ENCODE data around the gene THG1L. TPM values are rescaled to one million over a fixed set of nuclear protein-coding genes. Genes with fewer than 3 reads are reported as not detected.

Gene THG1L
- total and polyA plus RNA-seq, 2 of the 4 experiments (the other 2 are of a cell fraction), result 15.2 to 20.4 TPM

DNA sequence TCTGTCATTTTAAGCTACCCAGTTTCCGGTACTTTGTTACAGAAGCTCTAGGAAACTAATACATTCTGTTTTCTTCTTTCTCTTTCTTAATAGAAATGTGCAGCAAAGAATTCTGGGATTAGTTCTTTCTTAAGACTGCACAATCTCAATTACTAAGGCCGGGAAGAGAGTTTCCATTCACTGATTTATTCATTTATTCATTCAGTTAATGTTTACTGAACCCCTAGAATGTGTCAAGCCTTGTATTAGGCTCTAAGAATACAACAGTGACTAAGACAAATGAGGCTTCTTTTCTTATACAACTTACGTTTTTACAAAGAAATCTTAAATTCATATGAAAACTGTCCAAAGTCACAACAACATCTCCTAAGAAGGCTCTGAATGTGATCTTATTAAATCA, 27.5 kb upstream of the THG1L start:
- TF ChIP-seq MAZ (IDR thresholded peaks at IDR 0.05; ENCODE audit: borderline replicate concordance, low read depth, low read length) (no peak), BHLHE40 (IDR thresholded peaks at IDR 0.05; ENCODE audit: low read depth, low read length) (no peak), SMC3 (IDR thresholded peaks at IDR 0.05; ENCODE audit: low read depth, low read length) (no peak), CEBPB (IDR thresholded peaks at IDR 0.05; ENCODE audit: low read depth, low read length) (no peak), RFX5 (IDR thresholded peaks at IDR 0.05; ENCODE audit: low read depth, low read length) (no peak), MAFK (IDR thresholded peaks at IDR 0.05; ENCODE audit: low read depth, low read length) (no peak), CHD1 (IDR thresholded peaks at IDR 0.05; ENCODE audit: low read depth, low read length) (no peak)
- TF ChIP-seq, protein P1, sequence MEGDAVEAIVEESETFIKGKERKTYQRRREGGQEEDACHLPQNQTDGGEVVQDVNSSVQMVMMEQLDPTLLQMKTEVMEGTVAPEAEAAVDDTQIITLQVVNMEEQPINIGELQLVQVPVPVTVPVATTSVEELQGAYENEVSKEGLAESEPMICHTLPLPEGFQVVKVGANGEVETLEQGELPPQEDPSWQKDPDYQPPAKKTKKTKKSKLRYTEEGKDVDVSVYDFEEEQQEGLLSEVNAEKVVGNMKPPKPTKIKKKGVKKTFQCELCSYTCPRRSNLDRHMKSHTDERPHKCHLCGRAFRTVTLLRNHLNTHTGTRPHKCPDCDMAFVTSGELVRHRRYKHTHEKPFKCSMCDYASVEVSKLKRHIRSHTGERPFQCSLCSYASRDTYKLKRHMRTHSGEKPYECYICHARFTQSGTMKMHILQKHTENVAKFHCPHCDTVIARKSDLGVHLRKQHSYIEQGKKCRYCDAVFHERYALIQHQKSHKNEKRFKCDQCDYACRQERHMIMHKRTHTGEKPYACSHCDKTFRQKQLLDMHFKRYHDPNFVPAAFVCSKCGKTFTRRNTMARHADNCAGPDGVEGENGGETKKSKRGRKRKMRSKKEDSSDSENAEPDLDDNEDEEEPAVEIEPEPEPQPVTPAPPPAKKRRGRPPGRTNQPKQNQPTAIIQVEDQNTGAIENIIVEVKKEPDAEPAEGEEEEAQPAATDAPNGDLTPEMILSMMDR (conservative IDR thresholded peaks at IDR 0.05; ENCODE audit: low read depth, low read length), result no peak
- TF ChIP-seq, protein P2, sequence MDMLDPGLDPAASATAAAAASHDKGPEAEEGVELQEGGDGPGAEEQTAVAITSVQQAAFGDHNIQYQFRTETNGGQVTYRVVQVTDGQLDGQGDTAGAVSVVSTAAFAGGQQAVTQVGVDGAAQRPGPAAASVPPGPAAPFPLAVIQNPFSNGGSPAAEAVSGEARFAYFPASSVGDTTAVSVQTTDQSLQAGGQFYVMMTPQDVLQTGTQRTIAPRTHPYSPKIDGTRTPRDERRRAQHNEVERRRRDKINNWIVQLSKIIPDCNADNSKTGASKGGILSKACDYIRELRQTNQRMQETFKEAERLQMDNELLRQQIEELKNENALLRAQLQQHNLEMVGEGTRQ (IDR thresholded peaks at IDR 0.05; ENCODE audit: low read depth, low read length), result no peak
- Histone ChIP-seq H3K9me3 (ENCODE audit: control insufficient read depth, insufficient read depth, low read length) (peaks cover 5% of the 10 kb centered on the region; the same call in 1 of the 2 replicates), H2BK15ac (ENCODE audit: low read depth, low read length) (no peak overlapping the region), H4K20me1 (ENCODE audit: insufficient read depth, low read length) (no peaks in the 10 kb centered on the region), H3K23ac (ENCODE audit: low read depth, low read length) (no peak overlapping the region), H3K36me3 (ENCODE audit: control insufficient read depth, insufficient read depth, low read length) (no peaks in the 10 kb centered on the region), H3K27ac (ENCODE audit: insufficient read depth, low read length) (no peak overlapping the region), H3K4me2 (ENCODE audit: low read depth, low read length) (no peak overlapping the region), H2BK5ac (ENCODE audit: low read depth, low read length, poor library complexity, severe bottlenecking) (no peak overlapping the region), H4K91ac (ENCODE audit: insufficient read depth, low read depth, low read length) (no peak overlapping the region), H4K8ac (ENCODE audit: low read depth in 2 of 2, low read length in 2 of 2) (no peak overlapping the region), H2AK5ac (ENCODE audit: low read depth, low read length) (no peak overlapping the region), H3K14ac (replicated peaks; ENCODE audit: low read depth, low read length) (no peak overlapping the region), H2AK9ac (replicated peaks; ENCODE audit: low read depth, low read length, poor library complexity) (no peak overlapping the region), H3K4ac (ENCODE audit: low read depth, low read length) (no peak overlapping the region), H3K18ac (ENCODE audit: low read depth, low read length) (no peak overlapping the region), H2BK20ac (ENCODE audit: low read depth, low read length) (no peak overlapping the region), H3K56ac (ENCODE audit: extremely low read depth, insufficient read depth, low read length) (no peak overlapping the region), H3K79me1 (ENCODE audit: low read depth in 1 of 2, low read length in 2 of 2) (no peaks in the 10 kb centered on the region), H4K5ac (ENCODE audit: low read depth, low read length) (no peak overlapping the region), H3K9ac (ENCODE audit: low read depth, low read length) (no peak overlapping the region), H3K4me3 (ENCODE audit: insufficient read depth, low read depth, low read length) (no peak overlapping the region), H3K4me1 (ENCODE audit: control insufficient read depth, insufficient read depth, low read length) (no peaks in the 10 kb centered on the region), H2BK120ac (ENCODE audit: low read depth, low read length) (no peak overlapping the region), H3K27me3 (ENCODE audit: control insufficient read depth, insufficient read depth, low read length) (no peaks in the 10 kb centered on the region), H3K9me1 (ENCODE audit: insufficient read depth, low read length) (no peaks in the 10 kb centered on the region), H2AFZ (replicated peaks; ENCODE audit: low read length, poor library complexity) (no peak overlapping the region)
- BruUV-seq (replicated peaks), result no TSS peak
- ChIA-PET CTCF (no interaction called here), POLR2A (ENCODE audit: unreplicated experiment) (interaction anchor here (0.6 kb wide), 1 partner anchor 548 kb away, joined by 9 read pairs; no protein-coding TSS in a partner anchor)
- in situ Hi-C loops (cut with MboI; ENCODE audit: low sequenced_read_pairs), result no loop called here
- no peak for DNase-seq
- ATAC-seq (ENCODE audit: low read depth), result no peak
- dilution Hi-C loops (cut with HindIII; ENCODE audit: low sequenced_read_pairs, unreplicated experiment), result no loop called here
- intact Hi-C loops (cut with micrococcal nuclease), result no loop called here
- no CpG with 5 or more reads among the region's 3 CpGs for WGBS, 2 experiments (ENCODE audit: extremely low coverage in 2 of 2, insufficient read length in 1 of 2)

Data from IMR-90 (cell line).